KMS-11 (cell line): ENCODE measurements around the gene KDM2A.

Source experiments
- H2AFZ ChIP-seq: fragments of 200-600 bp; sonication (generic); 2 replicates; pipeline ENCODE4 v1.6.1; 2016; ENCODE audit warnings: antibody characterized with exemption, mixed run types, low read depth
- H3K27ac ChIP-seq: fragments of 200-600 bp; sonication (generic); 2 replicates; pipeline ENCODE4 v1.6.1; 2016; ENCODE audit warnings: mild to moderate bottlenecking, mixed run types
- H3K27me3 ChIP-seq: fragments of 200-600 bp; sonication (generic); 2 replicates; pipeline ENCODE4 v1.6.1; 2017; ENCODE audit warnings: mild to moderate bottlenecking, low read depth, mixed run types, moderate library complexity; ENCODE audit not compliant: insufficient read depth
- H3K36me3 ChIP-seq: fragments of 200-600 bp; sonication (generic); 2 replicates; pipeline ENCODE4 v1.6.1; 2017; ENCODE audit warnings: mild to moderate bottlenecking, mixed run types; ENCODE audit not compliant: insufficient read depth
- H3K4me1 ChIP-seq: fragments of 200-600 bp; sonication (generic); 2 replicates; pipeline ENCODE4 v1.6.1; 2016; ENCODE audit warnings: mild to moderate bottlenecking, low read depth, mixed run types; ENCODE audit not compliant: poor library complexity, severe bottlenecking
- H3K4me2 ChIP-seq: fragments of 200-600 bp; sonication (generic); 2 replicates; pipeline ENCODE4 v1.7.0; 2016; ENCODE audit warnings: mild to moderate bottlenecking, mixed run types
- H3K4me3 ChIP-seq: fragments of 200-600 bp; sonication (generic); IDR thresholded peaks from 2 replicates; pipeline ENCODE4 v1.6.1; 2017; ENCODE audit warnings: low read depth, low read length, mixed read lengths; ENCODE audit not compliant: insufficient read depth
- H3K79me2 ChIP-seq: fragments of 200-600 bp; sonication (generic); 2 replicates; pipeline ENCODE4 v1.6.1; 2016; ENCODE audit warnings: low read depth, mixed run types; ENCODE audit not compliant: insufficient read depth
- H3K9ac ChIP-seq: fragments of 200-600 bp; sonication (generic); 2 replicates; pipeline ENCODE4 v1.6.1; 2016; ENCODE audit warnings: mild to moderate bottlenecking, mixed run types
- H4K20me1 ChIP-seq: fragments of 200-600 bp; sonication (generic); 2 replicates; pipeline ENCODE4 v1.6.1; 2016; ENCODE audit warnings: mild to moderate bottlenecking, mixed run types; ENCODE audit not compliant: insufficient read depth
- CTCF ChIP-seq: fragments of 200-600 bp; sonication (generic); conservative IDR thresholded peaks from 2 replicates; pipeline ENCODE4 v1.6.1; 2017; ENCODE audit warnings: low read depth, mild to moderate bottlenecking, antibody characterized with exemption, low read length, moderate library complexity, mixed read lengths

Gene KDM2A

GRCh38 chr11:67239783-67240575 lies 120.9 kb downstream of the KDM2A start:
- Histone ChIP-seq H3K4me2 (peak overlapping the region; percentile 78), H2AFZ (no peak overlapping the region), H3K27me3 (no peaks in the 10 kb centered on the region), H3K9ac (peak overlapping the region; percentile 99), H4K20me1 (peaks cover 21% of the 10 kb centered on the region), H3K4me3 (no peak overlapping the region), H3K36me3 (peaks cover 23% of the 10 kb centered on the region; the same call in 1 of the 2 replicates), H3K79me2 (peaks cover 50% of the 10 kb centered on the region), H3K27ac (peak overlapping the region; percentile 100), H3K4me1 (peaks cover 66% of the 10 kb centered on the region)
- TF ChIP-seq CTCF = no peak

- peak overlapping the region; percentile 100 for H3K27ac ChIP-seq
- H3K4me1 ChIP-seq = peaks cover 69% of the 10 kb centered on the region
- peaks cover 27% of the 10 kb centered on the region; the same call in 1 of the 2 replicates for H3K36me3 ChIP-seq
- no peaks in the 10 kb centered on the region for H3K27me3 ChIP-seq
- TF ChIP-seq CTCF = no peak; the same call in 1 of the 2 replicates
- peaks cover 58% of the 10 kb centered on the region for H3K79me2 ChIP-seq
- H3K4me3 ChIP-seq = no peak overlapping the region
- H3K4me2 ChIP-seq = peak overlapping the region; percentile 78
- H4K20me1 ChIP-seq = peaks cover 24% of the 10 kb centered on the region
- H2AFZ ChIP-seq = no peak overlapping the region
- peak overlapping the region; percentile 99 for H3K9ac ChIP-seq
Measured at GRCh38 chr11:67240576-67241389, 121.7 kb downstream of the KDM2A start.

- Histone ChIP-seq H3K79me2 (peaks cover 68% of the 10 kb centered on the region), H3K36me3 (peaks cover 35% of the 10 kb centered on the region; the same call in 1 of the 2 replicates), H3K27ac (peak overlapping the region; percentile 100; the same call in 1 of the 2 replicates), H2AFZ (no peak overlapping the region), H3K9ac (peak overlapping the region; percentile 99; the same call in 1 of the 2 replicates), H3K4me3 (no peak overlapping the region), H3K4me1 (peaks cover 71% of the 10 kb centered on the region), H4K20me1 (peaks cover 24% of the 10 kb centered on the region), H3K4me2 (peak overlapping the region; percentile 78), H3K27me3 (no peaks in the 10 kb centered on the region)
- no peak for TF ChIP-seq CTCF
Measured at GRCh38 chr11:67242548-67242947, 123.5 kb downstream of the KDM2A start.

- TF ChIP-seq CTCF = no peak
- peaks cover 71% of the 10 kb centered on the region for H3K4me1 ChIP-seq
- H4K20me1 ChIP-seq = peaks cover 24% of the 10 kb centered on the region
- no peak overlapping the region for H3K4me3 ChIP-seq
- H2AFZ ChIP-seq = no peak overlapping the region
- H3K27ac ChIP-seq = peak overlapping the region; percentile 4; the same call in 1 of the 2 replicates
- H3K4me2 ChIP-seq = peak overlapping the region; percentile 78
- peaks cover 71% of the 10 kb centered on the region for H3K79me2 ChIP-seq
- H3K9ac ChIP-seq = no peak overlapping the region; the same call in 1 of the 2 replicates
- H3K36me3 ChIP-seq = peaks cover 40% of the 10 kb centered on the region; the same call in 1 of the 2 replicates
- H3K27me3 ChIP-seq = no peaks in the 10 kb centered on the region
Measured at GRCh38 chr11:67243051-67243450, 124.0 kb downstream of the KDM2A start.
